ENCODE measurements around the gene CHRDL1.

CHRDL1 gene

GRCh38 chrX:110759785-110760184, 35.8 kb downstream of the CHRDL1 start:
- no peak for DNase-seq (ENCODE audit: low spot score)
- in situ Hi-C loops (cut with MboI; ENCODE audit: low sequenced_read_pairs, unreplicated experiment), result no loop called here
- no peak for TF ChIP-seq CTCF (IDR thresholded peaks at IDR 0.05; ENCODE audit: borderline replicate concordance, control extremely low read depth, extremely low read depth, insufficient read depth, missing control alignments)

GRCh38 chrX:110758781-110759422, 36.7 kb downstream of the CHRDL1 start:
- TF ChIP-seq CTCF (IDR thresholded peaks at IDR 0.05; ENCODE audit: borderline replicate concordance, control extremely low read depth, extremely low read depth, insufficient read depth, missing control alignments), result no peak
- no peak for DNase-seq (ENCODE audit: low spot score)
- in situ Hi-C loops (cut with MboI; ENCODE audit: low sequenced_read_pairs, unreplicated experiment), result no loop called here

GRCh38 chrX:110755611-110756010, 40.0 kb downstream of the CHRDL1 start:
- no peak for TF ChIP-seq CTCF (IDR thresholded peaks at IDR 0.05; ENCODE audit: borderline replicate concordance, control extremely low read depth, extremely low read depth, insufficient read depth, missing control alignments)
- no peak for DNase-seq (ENCODE audit: low spot score)
- in situ Hi-C loops (cut with MboI; ENCODE audit: low sequenced_read_pairs, unreplicated experiment), result no loop called here

GRCh38 chrX:110755061-110755460, 40.6 kb downstream of the CHRDL1 start:
- in situ Hi-C loops (cut with MboI; ENCODE audit: low sequenced_read_pairs, unreplicated experiment), result no loop called here
- TF ChIP-seq CTCF (IDR thresholded peaks at IDR 0.05; ENCODE audit: borderline replicate concordance, control extremely low read depth, extremely low read depth, insufficient read depth, missing control alignments), result no peak
- no peak for DNase-seq (ENCODE audit: low spot score)

- no peak for TF ChIP-seq CTCF (IDR thresholded peaks at IDR 0.05; ENCODE audit: borderline replicate concordance, control extremely low read depth, extremely low read depth, insufficient read depth, missing control alignments)
- DNase-seq (ENCODE audit: low spot score), result no peak
- in situ Hi-C loops (cut with MboI; ENCODE audit: low sequenced_read_pairs, unreplicated experiment), result no loop called here
Observed at GRCh38 chrX:110750526-110751189, 45.0 kb downstream of the CHRDL1 start.

- no peak for TF ChIP-seq CTCF (IDR thresholded peaks at IDR 0.05; ENCODE audit: borderline replicate concordance, control extremely low read depth, extremely low read depth, insufficient read depth, missing control alignments)
- no peak for DNase-seq (ENCODE audit: low spot score)
- in situ Hi-C loops (cut with MboI; ENCODE audit: low sequenced_read_pairs, unreplicated experiment), result no loop called here
Observed at GRCh38 chrX:110748256-110748806, 47.3 kb downstream of the CHRDL1 start.
